Measurements from ENCODE around the gene PRRC2C.

The PRRC2C gene

GRCh38 chr1:171641076-171641864 lies 155.9 kb downstream of the PRRC2C start:
- DNase-seq: no peak

- DNase-seq: no peak
Measured at GRCh38 chr1:171642197-171642596, 156.9 kb downstream of the PRRC2C start.
